22Rv1 (cell line): ENCODE measurements around the gene PARP1.

Experiments used
- H3K27ac ChIP-seq: fragments of 450-650 bp; 2 replicates; pipeline ENCODE4 v1.5.1; 2017
- ZFX ChIP-seq: fragments of 450-650 bp; IDR thresholded peaks from 2 replicates; pipeline ENCODE4 v1.6.1; 2017; ENCODE audit warnings: antibody characterized with exemption, borderline replicate concordance
- TF ChIP-seq, protein P1 (sequence below): fragments of 450-650 bp; IDR thresholded peaks from 2 replicates; pipeline ENCODE4 v1.5.1; 2017; ENCODE audit warnings: mild to moderate bottlenecking

The PARP1 gene

DNA sequence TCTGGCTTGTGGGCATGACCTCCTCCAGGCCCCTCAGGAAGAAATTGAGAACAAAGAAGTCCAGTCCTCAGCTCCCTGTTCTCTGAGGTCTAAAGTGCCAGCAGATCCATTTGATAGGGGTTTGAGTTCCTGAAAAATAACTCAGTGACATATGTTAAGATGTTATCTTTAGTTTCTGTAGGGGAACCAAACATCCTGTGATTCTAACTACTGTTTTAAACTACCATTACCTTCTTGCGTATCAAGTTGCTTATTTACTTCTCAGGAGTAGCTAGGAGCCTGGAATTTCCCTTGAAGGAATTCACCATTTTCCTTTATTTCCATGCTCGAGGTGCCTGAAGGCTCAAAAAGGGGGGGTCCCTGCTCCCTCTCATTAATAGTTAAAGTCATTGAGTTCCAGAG is 80.1 kb downstream of the PARP1 start:
- TF ChIP-seq, protein P1, sequence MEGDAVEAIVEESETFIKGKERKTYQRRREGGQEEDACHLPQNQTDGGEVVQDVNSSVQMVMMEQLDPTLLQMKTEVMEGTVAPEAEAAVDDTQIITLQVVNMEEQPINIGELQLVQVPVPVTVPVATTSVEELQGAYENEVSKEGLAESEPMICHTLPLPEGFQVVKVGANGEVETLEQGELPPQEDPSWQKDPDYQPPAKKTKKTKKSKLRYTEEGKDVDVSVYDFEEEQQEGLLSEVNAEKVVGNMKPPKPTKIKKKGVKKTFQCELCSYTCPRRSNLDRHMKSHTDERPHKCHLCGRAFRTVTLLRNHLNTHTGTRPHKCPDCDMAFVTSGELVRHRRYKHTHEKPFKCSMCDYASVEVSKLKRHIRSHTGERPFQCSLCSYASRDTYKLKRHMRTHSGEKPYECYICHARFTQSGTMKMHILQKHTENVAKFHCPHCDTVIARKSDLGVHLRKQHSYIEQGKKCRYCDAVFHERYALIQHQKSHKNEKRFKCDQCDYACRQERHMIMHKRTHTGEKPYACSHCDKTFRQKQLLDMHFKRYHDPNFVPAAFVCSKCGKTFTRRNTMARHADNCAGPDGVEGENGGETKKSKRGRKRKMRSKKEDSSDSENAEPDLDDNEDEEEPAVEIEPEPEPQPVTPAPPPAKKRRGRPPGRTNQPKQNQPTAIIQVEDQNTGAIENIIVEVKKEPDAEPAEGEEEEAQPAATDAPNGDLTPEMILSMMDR: no peak
- TF ChIP-seq ZFX: no peak
- no peak overlapping the region for H3K27ac ChIP-seq

DNA sequence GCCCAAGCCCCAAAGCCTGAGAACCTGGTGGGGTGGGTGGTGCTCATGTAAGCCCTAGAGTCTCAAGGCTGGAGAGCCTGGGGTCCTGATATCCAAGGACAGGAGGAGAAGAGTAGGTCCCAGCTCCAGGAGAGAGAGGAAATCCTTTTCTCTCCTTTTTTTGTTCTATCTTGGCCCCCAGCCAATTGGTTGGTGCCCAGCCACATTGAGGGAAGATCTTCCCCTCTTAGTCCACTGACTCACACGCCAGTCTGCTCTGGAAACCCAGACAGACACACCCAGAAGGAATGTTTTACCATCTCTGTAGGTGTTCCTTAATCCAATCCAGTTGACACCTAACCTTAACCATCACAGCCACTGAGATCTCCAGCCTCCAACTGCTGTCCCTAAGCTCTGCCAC is 82.7 kb downstream of the PARP1 start:
- no peak overlapping the region for H3K27ac ChIP-seq
- TF ChIP-seq ZFX: no peak
- TF ChIP-seq, protein P1: no peak

DNA sequence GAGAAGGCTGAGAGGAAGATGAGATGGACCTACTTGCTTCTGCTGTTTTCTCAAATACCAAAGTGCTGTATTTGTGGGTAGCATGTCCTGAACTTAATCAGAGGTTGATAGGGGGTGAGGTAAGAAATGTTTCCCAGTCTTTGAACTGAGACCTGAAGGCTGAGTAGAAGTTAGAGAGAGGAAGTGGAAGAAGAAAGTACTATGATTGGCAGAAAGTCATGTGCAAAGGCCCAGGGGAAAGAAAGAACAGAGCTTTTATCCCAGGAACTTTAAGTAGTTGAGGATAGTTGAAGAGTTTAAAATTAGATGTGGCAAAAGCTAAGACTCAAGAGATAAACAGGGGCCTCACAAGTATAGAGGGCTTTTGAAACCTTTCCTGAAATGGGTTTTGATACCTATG is 83.4 kb downstream of the PARP1 start:
- TF ChIP-seq, protein P1: no peak
- no peak for TF ChIP-seq ZFX

DNA sequence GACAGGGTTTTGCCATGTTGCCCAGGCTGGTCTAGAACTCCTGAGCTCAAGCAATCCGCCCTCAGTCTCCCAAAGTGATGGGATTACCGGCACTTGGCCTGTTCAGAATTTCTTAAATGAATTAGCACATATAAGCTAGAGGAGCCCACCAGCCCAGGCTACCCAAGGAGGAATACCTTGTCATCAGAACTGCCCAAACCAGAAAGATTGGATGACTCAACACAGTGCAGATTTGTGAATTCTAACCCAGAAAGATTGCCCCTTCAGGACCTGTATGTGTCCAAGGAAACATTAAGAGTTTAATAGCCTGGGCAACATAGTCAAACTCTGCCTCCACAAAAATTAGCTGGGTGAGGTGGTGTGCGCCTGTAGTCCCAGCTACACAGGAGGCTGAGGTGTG is 84.9 kb downstream of the PARP1 start:
- TF ChIP-seq, protein P1: no peak
- no peak for TF ChIP-seq ZFX
- H3K27ac ChIP-seq: no peak overlapping the region

More for the DNA sequence above, 83.4 kb downstream of the PARP1 start:
- no peak overlapping the region for H3K27ac ChIP-seq

DNA sequence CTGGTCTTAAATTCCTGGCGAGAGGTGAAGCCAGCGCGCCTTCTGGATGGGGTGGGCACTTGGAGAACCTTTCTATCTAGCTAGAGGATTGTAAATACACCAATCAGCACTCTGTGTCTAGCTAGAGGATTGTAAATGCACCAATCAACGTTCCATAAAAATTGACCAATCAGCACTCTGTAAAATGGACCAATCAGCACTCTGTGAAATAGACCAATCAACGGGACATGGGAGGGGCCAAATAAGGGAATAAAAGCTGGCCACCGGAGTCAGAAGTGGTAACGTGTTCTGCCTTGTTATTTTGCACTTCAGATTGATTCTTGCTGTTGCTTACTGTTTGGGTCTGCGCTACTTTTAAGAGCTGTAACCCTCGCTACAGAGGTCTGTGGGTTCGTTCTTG is 87.0 kb downstream of the PARP1 start:
- H3K27ac ChIP-seq: no peak overlapping the region
- TF ChIP-seq ZFX: no peak
- TF ChIP-seq, protein P1: no peak

DNA sequence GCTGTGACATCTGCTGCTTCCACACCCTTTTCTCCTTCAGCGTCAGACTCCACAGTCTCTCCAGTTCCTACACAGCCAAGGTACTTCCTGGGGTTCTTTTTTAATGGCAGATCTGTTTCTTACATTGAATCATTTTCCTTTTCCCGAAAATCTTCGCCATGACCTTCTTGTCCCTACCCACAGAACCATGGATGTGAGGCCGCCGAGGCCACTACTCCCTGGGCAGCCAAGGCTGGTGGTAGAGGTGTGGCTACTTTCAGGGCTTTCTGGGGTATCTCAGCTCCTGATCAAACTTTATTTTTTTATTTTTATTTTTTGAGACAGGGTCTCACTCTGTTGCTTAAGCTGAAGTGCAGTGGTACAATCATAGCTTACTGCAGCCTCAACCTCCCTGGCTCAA is 89.4 kb downstream of the PARP1 start:
- H3K27ac ChIP-seq: no peak overlapping the region
- TF ChIP-seq, protein P1: no peak
- no peak for TF ChIP-seq ZFX

DNA sequence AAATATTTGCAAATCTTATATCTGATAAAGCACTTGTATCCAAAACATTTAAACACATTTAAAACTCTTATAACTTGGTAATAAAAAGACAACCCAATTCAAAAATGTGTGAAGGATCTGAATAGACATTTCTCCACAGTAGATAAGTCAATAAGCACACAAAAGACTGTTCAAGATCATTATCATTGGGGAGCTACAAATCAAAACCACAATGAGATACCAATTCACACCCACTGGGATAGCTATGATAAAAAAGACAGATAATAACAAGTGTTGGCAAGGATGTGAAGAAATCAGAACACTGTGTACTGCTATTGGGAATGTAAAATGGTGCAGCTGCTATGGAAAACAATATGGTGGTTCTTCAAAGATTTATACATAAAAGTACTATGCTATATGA is 93.8 kb downstream of the PARP1 start:
- no peak overlapping the region for H3K27ac ChIP-seq
- TF ChIP-seq, protein P1: no peak
- no peak for TF ChIP-seq ZFX
